Tibial nerve (tissue), 4 donors: Measurements from ENCODE around the gene WNK3. TPM values are rescaled to one million over a fixed set of nuclear protein-coding genes. Genes with fewer than 3 reads are reported as not detected.

ENCODE experiments used
- DNase-seq, 2 donors: peaks; one replicate each; pipeline ENCODE4 v3.0.0-alpha.2; 2019; ENCODE audit warnings: low spot score in 2 of 2
- H3K27ac ChIP-seq, 4 donors: fragments of 200-600 bp; sonication (generic) in 3 of 4; one replicate each; pipeline ENCODE4 v1.5.1; 2017 to 2019; ENCODE audit warnings: mild to moderate bottlenecking in 1 of 4
- H3K27me3 ChIP-seq, 2 donors: fragments of 200-600 bp; sonication (generic) in 1 of 2; one replicate each; pipeline versions ENCODE4 v1.5.1 to v1.6.0; 2017 to 2019
- H3K36me3 ChIP-seq, 3 donors: fragments of 200-600 bp; sonication (generic); one replicate each; pipeline ENCODE4 v1.5.1; 2018 to 2019
- H3K4me1 ChIP-seq, 4 donors: fragments of 200-600 bp; sonication (generic) in 3 of 4; one replicate each; pipeline ENCODE4 v1.5.1; 2017 to 2019
- H3K4me3 ChIP-seq, 4 donors: fragments of 200-600 bp; sonication (generic) in 3 of 4; one replicate each; pipeline ENCODE4 v1.5.1; 2017 to 2019; ENCODE audit warnings: mild to moderate bottlenecking in 1 of 4, moderate library complexity in 1 of 4
- H3K9me3 ChIP-seq, 4 donors: fragments of 200-600 bp; sonication (generic) in 3 of 4; one replicate each; pipeline ENCODE4 v1.5.1; 2017 to 2019
- EP300 ChIP-seq, 2 donors: sonication (generic); formaldehyde crosslinking; IDR thresholded peaks; one replicate each; pipeline ENCODE4 v1.6.1; 2017; ENCODE audit warnings: antibody characterized with exemption in 2 of 2, mild to moderate bottlenecking in 1 of 2
- POLR2A ChIP-seq, 2 donors: fragments of 450-650 bp; IDR thresholded peaks; one replicate each; pipeline ENCODE4 v1.6.1; 2017; ENCODE audit warnings: antibody characterized with exemption in 2 of 2, mild to moderate bottlenecking in 2 of 2, moderate library complexity in 2 of 2
- WGBS, 2 donors: methylation state at CpG; one replicate each; pipeline ENCODE4 v1.1.5; 2018; 5-methylcytosine and 5-hydroxymethylcytosine counted together
- total RNA-seq, 4 donors: library from RNA; depleted of rRNA; stranded (reverse); fragments of >200 nt; gene quantifications; one replicate each; pipeline ENCODE4 v1.1.0, GENCODE V29; 2016
- TF ChIP-seq, protein P1 (sequence below), 5 experiments: fragments of 200-600 bp in 3 of 5; fragments of 450-650 bp in 2 of 5; sonication (generic) in 3 of 5; IDR thresholded peaks; one replicate each; pipeline ENCODE4 v1.5.1; 2016 to 2019; ENCODE audit warnings: antibody characterized with exemption in 5 of 5, mild to moderate bottlenecking in 3 of 5, moderate library complexity in 2 of 5

The WNK3 gene
- total RNA-seq, 4 donors from 2014 or later = 1.8 to 2.2 (median 2.0) TPM

DNA sequence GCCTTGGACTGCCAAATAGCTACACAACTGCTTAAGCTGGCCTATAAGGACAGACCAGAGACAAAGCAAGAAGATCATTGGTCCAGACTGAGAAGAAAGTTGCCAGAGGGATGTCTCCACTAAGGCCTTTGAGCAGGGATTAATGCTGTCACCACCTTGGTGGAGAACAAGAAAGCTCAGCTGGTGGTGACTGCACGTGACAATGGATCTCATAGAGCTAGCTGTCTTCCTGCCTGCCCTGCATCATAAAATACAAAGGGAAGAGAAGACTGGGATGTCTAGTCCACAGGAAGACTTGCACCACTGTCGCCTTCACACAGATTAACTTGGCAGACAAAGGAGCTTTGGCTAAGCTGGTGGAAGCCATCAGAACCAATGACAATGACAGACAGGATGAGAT is 134.3 kb downstream of the WNK3 start:
- TF ChIP-seq, protein P1, sequence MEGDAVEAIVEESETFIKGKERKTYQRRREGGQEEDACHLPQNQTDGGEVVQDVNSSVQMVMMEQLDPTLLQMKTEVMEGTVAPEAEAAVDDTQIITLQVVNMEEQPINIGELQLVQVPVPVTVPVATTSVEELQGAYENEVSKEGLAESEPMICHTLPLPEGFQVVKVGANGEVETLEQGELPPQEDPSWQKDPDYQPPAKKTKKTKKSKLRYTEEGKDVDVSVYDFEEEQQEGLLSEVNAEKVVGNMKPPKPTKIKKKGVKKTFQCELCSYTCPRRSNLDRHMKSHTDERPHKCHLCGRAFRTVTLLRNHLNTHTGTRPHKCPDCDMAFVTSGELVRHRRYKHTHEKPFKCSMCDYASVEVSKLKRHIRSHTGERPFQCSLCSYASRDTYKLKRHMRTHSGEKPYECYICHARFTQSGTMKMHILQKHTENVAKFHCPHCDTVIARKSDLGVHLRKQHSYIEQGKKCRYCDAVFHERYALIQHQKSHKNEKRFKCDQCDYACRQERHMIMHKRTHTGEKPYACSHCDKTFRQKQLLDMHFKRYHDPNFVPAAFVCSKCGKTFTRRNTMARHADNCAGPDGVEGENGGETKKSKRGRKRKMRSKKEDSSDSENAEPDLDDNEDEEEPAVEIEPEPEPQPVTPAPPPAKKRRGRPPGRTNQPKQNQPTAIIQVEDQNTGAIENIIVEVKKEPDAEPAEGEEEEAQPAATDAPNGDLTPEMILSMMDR (IDR thresholded peaks at IDR 0.05) = no peak
- no peak for TF ChIP-seq POLR2A (IDR thresholded peaks at IDR 0.05)
- TF ChIP-seq EP300 (IDR thresholded peaks at IDR 0.05) = no peak
- Histone ChIP-seq H3K4me1 (no peaks in the 10 kb centered on the region), H3K27me3 (no peaks in the 10 kb centered on the region), H3K4me3 (no peak overlapping the region), H3K36me3 (no peaks in the 10 kb centered on the region), H3K9me3 (no peaks in the 10 kb centered on the region), H3K27ac (no peak overlapping the region)
- DNase-seq = no peak
- 84% methylated on average over 2 of the region's 2 CpGs; no CpG with 5 or more reads in 1 of the 2 donors for WGBS, 2 donors

DNA sequence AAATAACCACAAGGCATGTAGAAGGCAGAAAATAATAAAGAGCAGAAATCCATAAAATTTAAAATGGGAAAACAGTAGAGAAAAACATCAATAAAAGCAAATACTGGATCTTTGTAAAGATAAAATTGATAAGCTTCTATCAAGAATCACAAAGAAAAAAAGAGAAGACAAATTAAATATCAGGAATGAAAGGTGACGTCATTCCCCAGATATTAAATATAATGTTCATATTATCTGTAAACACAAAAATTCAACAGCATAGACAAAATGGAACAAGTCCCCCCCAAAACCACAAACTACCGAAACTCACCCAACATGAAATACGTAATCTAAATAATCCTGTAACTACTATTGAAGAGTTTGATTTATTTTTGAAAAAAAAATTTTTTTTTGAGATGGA is 144.2 kb downstream of the WNK3 start:
- Histone ChIP-seq H3K4me1 (no peaks in the 10 kb centered on the region), H3K27ac (no peak overlapping the region), H3K27me3 (no peaks in the 10 kb centered on the region), H3K4me3 (no peak overlapping the region), H3K9me3 (no peaks in the 10 kb centered on the region), H3K36me3 (no peaks in the 10 kb centered on the region)
- WGBS, 2 donors = 94 to 96% methylated on average over 3 of the region's 3 CpGs
- no peak for DNase-seq
- TF ChIP-seq, protein P1 (IDR thresholded peaks at IDR 0.05) = no peak
- TF ChIP-seq EP300 (IDR thresholded peaks at IDR 0.05) (no peak), POLR2A (IDR thresholded peaks at IDR 0.05) (no peak)

GRCh38 chrX:54208531-54208930 is 149.3 kb downstream of the WNK3 start:
- Histone ChIP-seq H3K9me3 (no peaks in the 10 kb centered on the region), H3K27me3 (no peaks in the 10 kb centered on the region), H3K4me3 (no peak overlapping the region), H3K36me3 (no peaks in the 10 kb centered on the region), H3K27ac (no peak overlapping the region), H3K4me1 (no peaks in the 10 kb centered on the region)
- no peak for DNase-seq
- 68 to 83% methylated on average over 2 to 3 of the region's 3 CpGs for WGBS, 2 donors
- no peak for TF ChIP-seq EP300 (IDR thresholded peaks at IDR 0.05)
- TF ChIP-seq POLR2A (IDR thresholded peaks at IDR 0.05) = no peak
- TF ChIP-seq, protein P1 (IDR thresholded peaks at IDR 0.05) = no peak

GRCh38 chrX:54198262-54198661 is 159.6 kb downstream of the WNK3 start:
- Histone ChIP-seq H3K4me3 (no peak overlapping the region), H3K27ac (no peak overlapping the region), H3K4me1 (no peaks in the 10 kb centered on the region), H3K9me3 (no peaks in the 10 kb centered on the region), H3K27me3 (no peaks in the 10 kb centered on the region), H3K36me3 (no peaks in the 10 kb centered on the region)
- no peak for TF ChIP-seq EP300 (IDR thresholded peaks at IDR 0.05)
- TF ChIP-seq POLR2A (IDR thresholded peaks at IDR 0.05) = no peak
- TF ChIP-seq, protein P1 (IDR thresholded peaks at IDR 0.05) = no peak
- DNase-seq = no peak
- WGBS, 2 donors = 67 to 76% methylated on average over 6 of the region's 6 CpGs

DNA sequence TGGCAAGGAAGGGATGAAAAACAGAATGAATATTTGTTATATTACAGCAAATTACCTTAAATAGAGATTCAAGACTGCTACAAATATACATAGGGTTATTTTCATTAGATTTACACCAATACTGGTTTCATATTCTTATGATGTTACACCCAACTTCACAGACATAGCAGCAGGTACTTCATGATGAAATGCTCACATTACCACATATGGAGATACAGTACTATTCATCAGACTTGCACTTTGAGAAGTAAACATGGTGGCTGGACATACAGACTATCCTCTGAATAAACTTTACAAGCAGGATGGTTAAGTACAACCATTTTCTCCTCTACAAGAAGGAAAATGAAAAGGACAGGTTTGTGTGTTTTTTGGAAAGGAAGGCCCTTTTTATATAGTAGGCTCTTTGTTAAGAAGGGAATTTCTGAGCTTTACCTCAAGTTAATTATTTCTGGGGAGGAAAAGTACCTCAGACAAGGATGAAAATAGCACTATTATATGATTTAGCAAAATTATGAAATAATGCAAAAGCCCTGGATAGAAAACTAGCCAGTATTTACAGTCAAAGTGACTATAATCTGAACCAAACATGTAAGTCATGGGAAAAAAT is 162.8 kb downstream of the WNK3 start:
- H3K27ac ChIP-seq = no peak overlapping the region
- no peak for TF ChIP-seq EP300 (IDR thresholded peaks at IDR 0.05)
- TF ChIP-seq POLR2A (IDR thresholded peaks at IDR 0.05) = no peak
- TF ChIP-seq, protein P1 (IDR thresholded peaks at IDR 0.05) = no peak
- H3K9me3 ChIP-seq = no peaks in the 10 kb centered on the region
- no peak for DNase-seq
- H3K27me3 ChIP-seq = no peaks in the 10 kb centered on the region
- no peaks in the 10 kb centered on the region for H3K4me1 ChIP-seq
- H3K4me3 ChIP-seq = no peak overlapping the region
- no peaks in the 10 kb centered on the region for H3K36me3 ChIP-seq
